ENCODE data around the gene IDI1.

DNA sequence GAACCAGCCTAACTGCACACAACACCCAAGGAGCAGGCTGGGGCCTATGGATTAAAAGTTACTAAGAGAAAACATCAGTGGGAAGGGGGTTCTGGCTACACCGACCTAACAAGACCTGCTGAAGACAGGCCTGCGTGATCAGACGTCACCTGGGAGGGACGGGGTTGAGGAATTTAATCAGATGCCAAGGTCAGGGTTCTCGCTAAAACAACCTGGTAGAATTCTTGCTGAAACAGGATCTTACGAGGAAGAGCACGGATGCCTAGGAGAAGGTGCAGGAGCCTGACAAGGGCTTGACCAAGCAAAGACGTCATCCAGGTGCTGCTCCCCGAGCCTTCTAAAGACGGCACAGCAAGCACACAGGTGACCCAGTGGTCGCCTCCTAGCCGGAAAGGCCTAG is 24.8 kb downstream of the IDI1 start:
- TF ChIP-seq, protein P1, sequence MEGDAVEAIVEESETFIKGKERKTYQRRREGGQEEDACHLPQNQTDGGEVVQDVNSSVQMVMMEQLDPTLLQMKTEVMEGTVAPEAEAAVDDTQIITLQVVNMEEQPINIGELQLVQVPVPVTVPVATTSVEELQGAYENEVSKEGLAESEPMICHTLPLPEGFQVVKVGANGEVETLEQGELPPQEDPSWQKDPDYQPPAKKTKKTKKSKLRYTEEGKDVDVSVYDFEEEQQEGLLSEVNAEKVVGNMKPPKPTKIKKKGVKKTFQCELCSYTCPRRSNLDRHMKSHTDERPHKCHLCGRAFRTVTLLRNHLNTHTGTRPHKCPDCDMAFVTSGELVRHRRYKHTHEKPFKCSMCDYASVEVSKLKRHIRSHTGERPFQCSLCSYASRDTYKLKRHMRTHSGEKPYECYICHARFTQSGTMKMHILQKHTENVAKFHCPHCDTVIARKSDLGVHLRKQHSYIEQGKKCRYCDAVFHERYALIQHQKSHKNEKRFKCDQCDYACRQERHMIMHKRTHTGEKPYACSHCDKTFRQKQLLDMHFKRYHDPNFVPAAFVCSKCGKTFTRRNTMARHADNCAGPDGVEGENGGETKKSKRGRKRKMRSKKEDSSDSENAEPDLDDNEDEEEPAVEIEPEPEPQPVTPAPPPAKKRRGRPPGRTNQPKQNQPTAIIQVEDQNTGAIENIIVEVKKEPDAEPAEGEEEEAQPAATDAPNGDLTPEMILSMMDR (IDR thresholded peaks at IDR 0.05; ENCODE audit: insufficient read depth, low read length), result no peak
- TF ChIP-seq POLR2AphosphoS5 (IDR thresholded peaks at IDR 0.05; ENCODE audit: low read depth), result no peak
- TF ChIP-seq, protein P2, sequence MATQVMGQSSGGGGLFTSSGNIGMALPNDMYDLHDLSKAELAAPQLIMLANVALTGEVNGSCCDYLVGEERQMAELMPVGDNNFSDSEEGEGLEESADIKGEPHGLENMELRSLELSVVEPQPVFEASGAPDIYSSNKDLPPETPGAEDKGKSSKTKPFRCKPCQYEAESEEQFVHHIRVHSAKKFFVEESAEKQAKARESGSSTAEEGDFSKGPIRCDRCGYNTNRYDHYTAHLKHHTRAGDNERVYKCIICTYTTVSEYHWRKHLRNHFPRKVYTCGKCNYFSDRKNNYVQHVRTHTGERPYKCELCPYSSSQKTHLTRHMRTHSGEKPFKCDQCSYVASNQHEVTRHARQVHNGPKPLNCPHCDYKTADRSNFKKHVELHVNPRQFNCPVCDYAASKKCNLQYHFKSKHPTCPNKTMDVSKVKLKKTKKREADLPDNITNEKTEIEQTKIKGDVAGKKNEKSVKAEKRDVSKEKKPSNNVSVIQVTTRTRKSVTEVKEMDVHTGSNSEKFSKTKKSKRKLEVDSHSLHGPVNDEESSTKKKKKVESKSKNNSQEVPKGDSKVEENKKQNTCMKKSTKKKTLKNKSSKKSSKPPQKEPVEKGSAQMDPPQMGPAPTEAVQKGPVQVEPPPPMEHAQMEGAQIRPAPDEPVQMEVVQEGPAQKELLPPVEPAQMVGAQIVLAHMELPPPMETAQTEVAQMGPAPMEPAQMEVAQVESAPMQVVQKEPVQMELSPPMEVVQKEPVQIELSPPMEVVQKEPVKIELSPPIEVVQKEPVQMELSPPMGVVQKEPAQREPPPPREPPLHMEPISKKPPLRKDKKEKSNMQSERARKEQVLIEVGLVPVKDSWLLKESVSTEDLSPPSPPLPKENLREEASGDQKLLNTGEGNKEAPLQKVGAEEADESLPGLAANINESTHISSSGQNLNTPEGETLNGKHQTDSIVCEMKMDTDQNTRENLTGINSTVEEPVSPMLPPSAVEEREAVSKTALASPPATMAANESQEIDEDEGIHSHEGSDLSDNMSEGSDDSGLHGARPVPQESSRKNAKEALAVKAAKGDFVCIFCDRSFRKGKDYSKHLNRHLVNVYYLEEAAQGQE (IDR thresholded peaks at IDR 0.05; ENCODE audit: insufficient replicate concordance, low read depth), result no peak

All from HL-60 (cell line).